Measurements from ENCODE around the gene NUB1.

Gene NUB1

GRCh38 chr7:151383638-151384351 is 42.2 kb downstream of the NUB1 start:
- TF ChIP-seq, protein P1, sequence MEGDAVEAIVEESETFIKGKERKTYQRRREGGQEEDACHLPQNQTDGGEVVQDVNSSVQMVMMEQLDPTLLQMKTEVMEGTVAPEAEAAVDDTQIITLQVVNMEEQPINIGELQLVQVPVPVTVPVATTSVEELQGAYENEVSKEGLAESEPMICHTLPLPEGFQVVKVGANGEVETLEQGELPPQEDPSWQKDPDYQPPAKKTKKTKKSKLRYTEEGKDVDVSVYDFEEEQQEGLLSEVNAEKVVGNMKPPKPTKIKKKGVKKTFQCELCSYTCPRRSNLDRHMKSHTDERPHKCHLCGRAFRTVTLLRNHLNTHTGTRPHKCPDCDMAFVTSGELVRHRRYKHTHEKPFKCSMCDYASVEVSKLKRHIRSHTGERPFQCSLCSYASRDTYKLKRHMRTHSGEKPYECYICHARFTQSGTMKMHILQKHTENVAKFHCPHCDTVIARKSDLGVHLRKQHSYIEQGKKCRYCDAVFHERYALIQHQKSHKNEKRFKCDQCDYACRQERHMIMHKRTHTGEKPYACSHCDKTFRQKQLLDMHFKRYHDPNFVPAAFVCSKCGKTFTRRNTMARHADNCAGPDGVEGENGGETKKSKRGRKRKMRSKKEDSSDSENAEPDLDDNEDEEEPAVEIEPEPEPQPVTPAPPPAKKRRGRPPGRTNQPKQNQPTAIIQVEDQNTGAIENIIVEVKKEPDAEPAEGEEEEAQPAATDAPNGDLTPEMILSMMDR (IDR thresholded peaks at IDR 0.05): no peak

DNA sequence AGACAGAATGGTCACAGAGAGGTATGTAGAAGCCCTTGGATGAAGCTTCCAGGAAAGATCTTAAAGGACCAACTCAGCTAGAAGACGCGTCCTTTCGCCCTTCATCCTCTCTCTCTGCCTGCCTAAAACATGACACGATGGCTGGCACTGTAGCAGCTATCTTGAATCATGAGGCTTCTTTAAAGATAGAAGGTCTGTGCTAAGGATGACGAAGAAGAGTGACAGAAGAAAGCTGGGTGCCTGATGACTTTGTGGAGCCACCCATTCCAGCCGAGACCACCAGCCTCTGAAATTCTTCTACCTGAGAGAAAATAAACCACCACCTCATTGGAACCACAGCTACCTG is 42.7 kb downstream of the NUB1 start:
- TF ChIP-seq, protein P1 (IDR thresholded peaks at IDR 0.05): no peak

GRCh38 chr7:151384776-151385625 is 43.4 kb downstream of the NUB1 start:
- TF ChIP-seq, protein P1 (IDR thresholded peaks at IDR 0.05): no peak

- TF ChIP-seq, protein P1 (IDR thresholded peaks at IDR 0.05): no peak
Observed at GRCh38 chr7:151385626-151386300, 44.2 kb downstream of the NUB1 start.

- TF ChIP-seq, protein P1 (IDR thresholded peaks at IDR 0.05): no peak
Observed at GRCh38 chr7:151386301-151387160, 44.9 kb downstream of the NUB1 start.

- TF ChIP-seq, protein P1 (IDR thresholded peaks at IDR 0.05): no peak
Observed at GRCh38 chr7:151387161-151388006, 45.8 kb downstream of the NUB1 start.
